OCI-LY7 (cell line): ENCODE data around the gene RNF133.

Source experiments
- CTCF ChIP-seq: fragments of 200-600 bp; sonication (generic); conservative IDR thresholded peaks from 2 replicates; pipeline ENCODE4 v1.5.1; 2014; ENCODE audit warnings: mild to moderate bottlenecking, antibody characterized with exemption, low read length, moderate library complexity, mixed read lengths
- EZH2phosphoT487 ChIP-seq: fragments of 200-600 bp; sonication (generic); IDR thresholded peaks from 2 replicates; pipeline ENCODE4 v1.6.1; 2018; ENCODE audit warnings: low read depth, borderline replicate concordance, mild to moderate bottlenecking, mixed run types, antibody characterized with exemption, low read length, moderate library complexity, mixed read lengths

DNA sequence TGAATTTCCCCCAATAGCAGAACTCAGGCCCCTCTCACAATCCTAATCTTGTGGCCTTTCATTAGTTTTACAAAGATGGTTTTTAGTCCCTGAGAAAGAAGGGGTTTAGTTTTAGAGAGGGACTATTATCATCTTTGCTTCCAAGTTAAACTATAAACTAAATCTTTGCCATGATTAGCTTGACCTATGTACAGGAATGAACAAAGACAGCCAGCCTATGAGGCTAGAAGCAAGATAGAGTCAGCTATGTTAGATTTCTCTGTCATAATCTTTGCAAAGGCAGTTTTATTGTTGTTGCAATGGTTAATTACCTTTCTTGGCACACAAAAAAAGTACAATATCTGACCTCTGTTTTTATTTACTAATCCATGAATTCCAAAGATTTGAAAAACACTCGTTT, 19.1 kb downstream of the RNF133 start:
- TF ChIP-seq CTCF (no peak), EZH2phosphoT487 (no peak)
